ENCODE results near the gene KRT17.

The KRT17 gene

GRCh38 chr17:41624208-41625101 lies at the start of gene KRT17:
Gene KRT17 (minus strand): TSS chr17:41624575. CDS start chr17:41624509, 66 bp downstream.
- DNase-seq (ENCODE audit: low read depth), result no peak

DNA sequence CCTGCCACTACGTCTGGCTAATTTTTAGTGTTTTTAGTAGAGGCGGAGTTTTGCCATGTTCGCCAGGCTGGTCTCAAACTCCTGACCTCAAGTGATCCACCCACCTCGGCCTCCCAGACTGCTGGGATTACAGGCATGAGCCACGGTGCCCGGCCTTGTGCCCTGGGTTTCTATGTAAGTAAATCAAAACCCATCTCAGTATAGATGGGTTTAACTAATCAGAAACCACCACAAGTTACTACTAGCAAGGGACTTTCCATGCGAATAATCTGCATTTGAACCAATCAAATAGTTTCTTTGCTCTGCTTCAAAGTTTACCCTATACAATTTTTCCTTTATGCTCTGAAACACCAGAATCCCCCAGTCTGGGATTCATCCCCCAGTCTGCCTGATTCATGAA lies 47.8 kb upstream of the KRT17 start:
- DNase-seq (ENCODE audit: low read depth), result no peak

DNA sequence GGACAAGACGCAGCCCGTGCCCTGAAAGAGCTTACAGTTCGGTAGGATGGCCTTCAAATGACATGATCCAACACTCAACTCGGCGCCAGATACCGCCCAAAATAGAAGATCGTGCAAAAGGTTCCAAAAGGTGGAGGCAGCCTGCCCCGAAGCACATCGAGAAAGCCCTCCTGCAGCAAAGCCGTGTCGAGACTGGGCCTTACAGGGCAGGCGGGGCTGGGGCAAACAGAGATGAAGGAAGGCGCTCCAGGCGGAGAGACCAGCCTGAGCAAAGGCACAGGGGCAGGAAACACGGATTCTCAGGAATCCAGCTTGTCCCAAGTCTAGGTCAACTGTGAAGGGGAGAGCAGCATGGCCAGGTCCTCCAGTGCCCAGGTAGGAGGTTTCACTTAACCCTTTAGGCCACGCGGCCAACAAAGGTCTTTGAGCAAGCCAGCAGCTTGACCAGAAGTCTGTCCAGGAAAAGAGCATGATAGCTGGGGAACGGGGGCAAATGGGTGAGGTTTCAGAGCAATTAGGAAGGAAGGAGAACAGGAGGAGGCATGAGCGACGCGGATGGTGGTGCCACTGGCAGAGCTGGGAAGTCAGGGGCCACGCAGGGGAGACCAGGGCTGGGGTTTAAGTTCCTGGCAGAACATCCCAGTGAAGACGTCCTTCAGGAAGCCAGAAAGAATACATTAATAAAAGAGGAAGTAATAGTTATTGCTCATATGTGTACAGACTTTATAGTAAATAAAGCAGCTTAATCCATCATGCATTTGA lies 43.1 kb upstream of the KRT17 start:
- DNase-seq (ENCODE audit: low read depth), result no peak

DNA sequence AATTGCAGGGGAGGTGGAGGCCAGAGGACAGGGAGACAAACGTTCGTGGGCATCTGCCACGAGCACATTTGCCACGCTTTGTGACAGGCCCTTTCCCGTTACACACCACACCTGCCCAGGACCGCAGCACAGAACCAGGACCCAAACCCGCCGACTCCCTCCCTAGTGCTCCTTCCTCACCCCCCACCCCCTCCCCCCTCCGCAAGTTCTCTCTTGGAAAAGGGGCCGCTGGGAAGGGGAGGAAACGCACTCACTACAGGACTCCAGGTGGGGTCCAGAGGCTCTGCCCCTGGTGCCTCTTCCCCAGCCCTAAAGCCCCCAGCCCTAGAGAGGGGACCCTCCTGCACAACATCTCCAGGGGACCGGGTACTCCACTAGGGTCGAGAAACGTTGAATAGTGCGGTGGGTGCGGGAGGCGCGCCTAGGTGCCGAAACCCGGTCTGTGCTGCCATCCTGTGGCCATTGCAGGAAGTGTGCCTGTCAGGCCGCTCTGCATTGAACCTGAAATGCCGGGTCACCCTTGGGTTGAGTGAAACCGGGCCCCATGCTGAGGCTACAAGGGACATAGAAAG lies 42.4 kb upstream of the KRT17 start:
- DNase-seq (ENCODE audit: low read depth), result peak; percentile 39

DNA sequence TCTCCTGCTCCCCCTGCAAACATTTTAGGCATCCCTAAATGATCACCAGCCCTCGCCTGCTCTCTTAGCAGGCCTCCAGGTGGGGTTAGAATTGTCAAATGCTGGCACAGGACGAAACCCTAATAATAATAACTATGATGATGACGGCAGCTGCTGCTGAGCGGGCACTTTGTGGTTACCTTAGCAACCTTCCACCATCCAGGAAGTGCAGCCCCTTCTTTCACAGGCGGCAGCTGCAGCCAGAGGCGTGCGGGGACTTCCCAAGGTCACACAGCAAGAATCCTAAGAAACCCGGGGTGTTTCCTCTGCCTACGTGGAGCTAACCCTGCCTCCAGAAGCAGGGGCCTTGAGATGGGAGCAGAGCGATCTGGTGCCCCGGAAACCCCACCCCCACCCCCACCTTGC lies 41.9 kb upstream of the KRT17 start:
- DNase-seq (ENCODE audit: low read depth), result peak; percentile 8

- peak; percentile 69 for DNase-seq (ENCODE audit: low read depth)
These were observed 41.3 kb upstream of the KRT17 start for GRCh38 chr17:41665566-41666236.

- no peak for DNase-seq (ENCODE audit: low read depth)
These were observed 40.5 kb upstream of the KRT17 start for GRCh38 chr17:41664587-41665565.

DNA sequence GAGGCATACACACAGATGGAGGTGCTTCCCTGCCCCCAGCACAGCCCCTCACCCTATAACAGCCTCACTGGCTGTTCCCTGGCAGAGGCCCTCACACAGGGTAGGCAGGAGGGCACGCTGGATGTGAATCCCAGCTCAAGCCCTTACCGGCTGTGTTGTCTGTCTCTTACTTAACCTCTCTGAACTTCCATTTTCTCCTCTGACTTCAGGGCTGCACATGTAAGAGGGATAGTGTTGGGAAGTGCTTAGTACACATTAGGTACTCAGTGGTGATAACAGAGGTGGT lies 39.7 kb upstream of the KRT17 start:
- no peak for DNase-seq (ENCODE audit: low read depth)

GRCh38 chr17:41663451-41664171 lies 39.2 kb upstream of the KRT17 start:
- DNase-seq (ENCODE audit: low read depth), result no peak

- no peak for DNase-seq (ENCODE audit: low read depth)
These were observed 35.9 kb upstream of the KRT17 start for GRCh38 chr17:41660221-41660711.

GRCh38 chr17:41659427-41660212 lies 35.2 kb upstream of the KRT17 start:
- DNase-seq (ENCODE audit: low read depth), result no peak

- no peak for DNase-seq (ENCODE audit: low read depth)
These were observed 34.5 kb upstream of the KRT17 start for GRCh38 chr17:41658846-41659245.

GRCh38 chr17:41657936-41658335 lies 33.6 kb upstream of the KRT17 start:
- DNase-seq (ENCODE audit: low read depth), result no peak

DNA sequence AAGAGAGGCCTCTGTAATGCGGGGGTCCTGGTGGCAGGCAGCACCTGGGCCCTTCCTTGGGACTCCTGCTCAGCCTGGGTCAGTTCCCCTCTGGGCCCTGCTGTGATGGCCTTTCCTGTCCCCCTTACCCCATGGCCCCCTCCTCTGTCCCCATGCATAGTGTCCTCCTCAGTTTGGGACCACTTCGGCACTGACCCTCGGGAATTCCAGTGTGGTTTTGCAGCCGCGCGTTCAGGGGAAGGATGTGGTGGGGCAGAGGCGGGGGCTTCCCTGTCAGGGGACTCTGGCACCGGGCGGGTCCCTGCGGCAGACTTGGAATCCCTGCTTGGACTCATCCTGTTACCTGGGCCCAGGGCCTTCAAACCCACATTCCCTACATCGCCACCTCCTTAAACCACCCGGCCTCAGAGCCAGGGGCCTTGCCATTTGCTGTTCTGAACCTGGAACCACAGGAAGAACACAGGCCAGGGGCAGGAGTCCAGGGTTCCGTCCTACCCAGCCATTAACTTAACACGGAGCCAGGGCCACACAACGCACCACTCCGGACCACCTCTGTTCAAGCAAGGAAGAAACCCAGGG lies 32.9 kb upstream of the KRT17 start:
- no peak for DNase-seq (ENCODE audit: low read depth)

- DNase-seq (ENCODE audit: low read depth), result no peak
These were observed 32.1 kb upstream of the KRT17 start for GRCh38 chr17:41656249-41657023.

- no peak for DNase-seq (ENCODE audit: low read depth)
These were observed 31.3 kb upstream of the KRT17 start for GRCh38 chr17:41655611-41656111.

DNA sequence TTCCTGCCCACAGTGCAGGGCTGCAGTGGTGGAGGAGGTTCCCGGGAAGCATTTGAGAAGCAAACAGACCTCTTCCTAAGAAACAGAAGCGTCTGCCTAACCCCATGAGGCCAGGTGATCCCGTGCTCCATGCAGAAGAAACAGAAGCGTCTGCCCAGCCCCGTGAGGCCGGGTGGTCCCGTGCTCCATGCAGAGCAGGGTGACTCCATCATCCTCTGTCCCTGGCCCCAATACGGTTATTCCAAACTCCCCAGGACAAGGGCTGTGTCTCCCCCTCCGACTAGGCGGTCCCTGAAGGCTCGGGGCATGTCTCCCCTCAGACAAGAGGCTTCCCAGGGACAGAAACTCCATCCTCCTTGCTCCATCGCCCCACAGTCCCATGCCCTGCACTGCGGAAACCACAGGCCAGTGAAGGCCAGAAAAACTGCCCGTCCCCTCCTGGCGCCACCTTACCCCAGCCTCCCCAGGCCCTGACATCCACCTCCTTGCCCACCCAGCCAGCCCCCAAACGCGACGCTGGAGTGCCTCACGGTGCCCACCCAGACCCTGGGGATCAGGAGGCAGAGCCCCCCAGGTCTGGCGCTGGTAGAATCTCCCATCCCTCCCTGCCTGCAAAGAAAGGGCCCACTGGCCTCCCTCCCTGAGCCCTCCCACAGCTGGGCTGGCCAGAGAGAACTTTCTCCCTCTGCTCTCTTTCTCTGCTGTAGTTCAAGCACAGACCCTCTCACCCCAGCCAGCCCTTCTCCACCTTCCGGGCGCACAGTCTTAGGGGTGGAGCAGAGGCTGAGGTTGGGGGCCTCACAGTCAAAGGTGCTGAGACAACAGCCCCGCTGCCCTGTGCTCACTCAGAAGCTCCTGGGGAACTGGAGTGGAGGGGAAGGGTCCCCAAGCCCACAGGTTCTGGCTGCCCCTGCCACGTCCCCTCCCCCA lies 30.6 kb upstream of the KRT17 start:
- no peak for DNase-seq (ENCODE audit: low read depth)

All from fibroblast of the conjunctiva (primary cell).